Prostate gland (tissue), 2 donors: ENCODE results near the gene SUCLG1. TPM values are rescaled to one million over a fixed set of nuclear protein-coding genes. Genes with fewer than 3 reads are reported as not detected.

Experiments used
- DNase-seq: peaks from one replicate; pipeline ENCODE4 v3.0.0-alpha.2; 2019; ENCODE audit warnings: low spot score
- H3K27ac ChIP-seq, 2 donors: fragments of 200-600 bp; sonication (generic); 2 replicates each; pipeline ENCODE4 v1.5.1; 2017 to 2019
- H3K27me3 ChIP-seq: fragments of 200-600 bp; sonication (generic); replicated peaks from 2 replicates; pipeline ENCODE4 v1.5.1; 2019; ENCODE audit not compliant: insufficient read depth
- H3K36me3 ChIP-seq, 2 donors: fragments of 200-600 bp; sonication (generic); 1 replicate in 1 of 2; 2 replicates in 1 of 2; pipeline versions ENCODE4 v1.5.1 to v1.8.1; 2017 to 2019
- H3K4me1 ChIP-seq: fragments of 200-600 bp; sonication (generic); replicated peaks from 2 replicates; pipeline ENCODE4 v1.5.1; 2019
- H3K4me3 ChIP-seq, 2 donors: fragments of 200-600 bp; sonication (generic); 2 replicates each; pipeline ENCODE4 v1.5.1; 2017 to 2019
- H3K9me3 ChIP-seq: fragments of 200-600 bp; sonication (generic); 2 replicates; pipeline ENCODE4 v1.5.1; 2017
- POLR2A ChIP-seq: fragments of 450-650 bp; IDR thresholded peaks from one replicate; pipeline ENCODE4 v1.6.1; 2016; ENCODE audit warnings: antibody characterized with exemption, mild to moderate bottlenecking
- POLR2AphosphoS5 ChIP-seq: sonication (generic); formaldehyde crosslinking; IDR thresholded peaks from one replicate; pipeline ENCODE4 v1.6.1; 2017; ENCODE audit warnings: antibody characterized with exemption
- WGBS: methylation state at CpG from one replicate; pipeline ENCODE4 v1.1.5; 2018; 5-methylcytosine and 5-hydroxymethylcytosine counted together
- intact Hi-C: fragments of 100-400 bp; cut with DNase I; formaldehyde crosslinking; loops from one replicate; pipeline ENCODE4 v1.14.2; 2022
- total RNA-seq, 2 donors: library from RNA; depleted of rRNA; stranded (reverse); fragments of >200 nt; gene quantifications; one replicate each; pipeline ENCODE4 v1.1.0, GENCODE V29; 2016
- TF ChIP-seq, protein P1 (sequence below), 4 experiments: fragments of 200-600 bp in 2 of 4; fragments of 450-650 bp in 2 of 4; sonication (generic) in 2 of 4; IDR thresholded peaks; 1 replicate in 3 of 4; 2 replicates in 1 of 4; pipeline ENCODE4 v1.5.1; 2016 to 2019; ENCODE audit warnings: antibody characterized with exemption in 4 of 4, mild to moderate bottlenecking in 2 of 4, moderate library complexity in 2 of 4

The SUCLG1 gene
- total RNA-seq, 2 donors from 2014 or later, result 50.3 to 92.2 TPM

DNA sequence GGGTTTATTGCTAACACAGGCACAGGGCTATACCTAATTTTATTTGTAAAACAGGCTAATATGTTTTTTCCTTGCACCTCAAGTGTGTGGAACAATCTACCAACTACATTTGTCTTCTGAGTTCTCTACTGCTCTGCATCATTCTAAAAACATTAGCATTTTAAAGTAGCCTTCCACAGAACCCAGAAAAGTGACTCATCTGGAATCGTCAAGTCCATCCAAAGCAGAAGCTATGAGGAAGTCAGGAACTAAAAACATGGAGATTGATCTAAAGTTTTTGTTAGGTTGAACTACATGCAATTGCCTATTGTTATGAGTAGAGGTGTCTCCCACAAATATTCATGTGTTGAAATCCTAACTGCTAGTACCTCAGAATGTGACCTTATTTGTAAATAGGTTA is 70.9 kb downstream of the SUCLG1 start:
- Histone ChIP-seq H3K27ac (no peak overlapping the region), H3K9me3 (no peaks in the 10 kb centered on the region), H3K27me3 (no peaks in the 10 kb centered on the region), H3K4me3 (no peak overlapping the region), H3K36me3 (no peaks in the 10 kb centered on the region), H3K4me1 (no peaks in the 10 kb centered on the region)
- 69% methylated on average over 1 of the region's 1 CpG for WGBS
- intact Hi-C loops, result no loop called here
- no peak for DNase-seq
- TF ChIP-seq POLR2A (no peak), POLR2AphosphoS5 (no peak)
- TF ChIP-seq, protein P1, sequence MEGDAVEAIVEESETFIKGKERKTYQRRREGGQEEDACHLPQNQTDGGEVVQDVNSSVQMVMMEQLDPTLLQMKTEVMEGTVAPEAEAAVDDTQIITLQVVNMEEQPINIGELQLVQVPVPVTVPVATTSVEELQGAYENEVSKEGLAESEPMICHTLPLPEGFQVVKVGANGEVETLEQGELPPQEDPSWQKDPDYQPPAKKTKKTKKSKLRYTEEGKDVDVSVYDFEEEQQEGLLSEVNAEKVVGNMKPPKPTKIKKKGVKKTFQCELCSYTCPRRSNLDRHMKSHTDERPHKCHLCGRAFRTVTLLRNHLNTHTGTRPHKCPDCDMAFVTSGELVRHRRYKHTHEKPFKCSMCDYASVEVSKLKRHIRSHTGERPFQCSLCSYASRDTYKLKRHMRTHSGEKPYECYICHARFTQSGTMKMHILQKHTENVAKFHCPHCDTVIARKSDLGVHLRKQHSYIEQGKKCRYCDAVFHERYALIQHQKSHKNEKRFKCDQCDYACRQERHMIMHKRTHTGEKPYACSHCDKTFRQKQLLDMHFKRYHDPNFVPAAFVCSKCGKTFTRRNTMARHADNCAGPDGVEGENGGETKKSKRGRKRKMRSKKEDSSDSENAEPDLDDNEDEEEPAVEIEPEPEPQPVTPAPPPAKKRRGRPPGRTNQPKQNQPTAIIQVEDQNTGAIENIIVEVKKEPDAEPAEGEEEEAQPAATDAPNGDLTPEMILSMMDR (IDR thresholded peaks at IDR 0.05), result no peak

DNA sequence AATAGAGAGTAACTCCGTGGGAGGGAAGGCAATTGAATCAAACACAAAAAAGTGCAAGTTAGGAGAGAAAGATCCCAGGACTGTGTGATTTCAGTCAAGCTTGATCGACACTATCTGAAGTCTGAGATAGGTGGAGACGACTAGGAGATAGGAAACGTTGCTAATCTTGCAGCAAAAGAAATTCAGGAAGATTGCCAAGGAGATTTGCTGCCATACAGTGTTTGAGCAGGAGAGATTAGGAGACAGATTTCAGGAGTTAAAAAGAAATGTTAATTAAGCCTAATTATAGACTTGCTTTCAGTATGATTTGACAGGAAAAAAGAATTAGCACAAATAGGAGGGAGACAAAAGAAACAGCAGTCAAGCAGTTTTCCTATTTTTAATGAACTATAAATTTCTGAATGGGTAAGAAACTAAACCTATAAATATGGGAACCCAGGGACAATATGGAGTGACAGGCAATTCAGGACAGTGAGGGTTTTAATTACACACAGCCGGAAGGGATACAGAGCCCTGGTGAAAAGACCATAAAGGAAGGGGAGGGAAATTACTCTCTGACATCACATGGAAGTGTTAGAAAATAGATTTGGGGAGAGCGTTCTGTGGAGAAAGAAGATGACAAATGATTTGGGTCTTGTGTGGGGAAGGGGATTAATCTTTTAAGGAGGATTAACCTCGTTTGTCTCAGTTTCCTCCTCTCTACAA is 72.6 kb downstream of the SUCLG1 start:
- Histone ChIP-seq H3K4me3 (no peak overlapping the region), H3K9me3 (no peaks in the 10 kb centered on the region), H3K27me3 (no peaks in the 10 kb centered on the region), H3K27ac (no peak overlapping the region), H3K4me1 (no peaks in the 10 kb centered on the region), H3K36me3 (no peaks in the 10 kb centered on the region)
- WGBS, result 12% methylated on average over 7 of the region's 7 CpGs
- no peak for TF ChIP-seq POLR2A
- TF ChIP-seq, protein P1 (IDR thresholded peaks at IDR 0.05), result no peak
- no peak for TF ChIP-seq POLR2AphosphoS5
- intact Hi-C loops, result no loop called here
- DNase-seq, result no peak

DNA sequence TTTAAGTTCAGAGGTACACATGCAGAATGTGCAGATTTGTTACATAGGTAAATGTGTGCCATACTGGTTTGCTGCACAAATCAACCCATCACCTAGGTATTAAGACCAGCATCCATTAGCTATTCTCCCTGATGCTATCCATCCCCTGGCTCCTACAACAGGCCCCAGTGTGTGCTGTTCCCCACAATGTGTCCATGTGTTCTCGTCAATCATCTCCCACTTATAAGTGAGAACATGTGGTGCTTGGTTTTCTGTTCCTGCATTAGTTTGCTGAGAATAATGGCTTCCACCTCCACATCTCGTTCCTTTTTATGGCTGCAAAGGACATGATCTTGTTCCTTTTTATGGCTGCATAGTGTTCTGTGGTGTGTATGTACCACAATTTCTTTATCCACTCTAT is 75.8 kb downstream of the SUCLG1 start:
- Histone ChIP-seq H3K9me3 (no peaks in the 10 kb centered on the region), H3K36me3 (no peaks in the 10 kb centered on the region), H3K27ac (no peak overlapping the region), H3K4me3 (no peak overlapping the region), H3K27me3 (no peaks in the 10 kb centered on the region), H3K4me1 (no peaks in the 10 kb centered on the region)
- WGBS, result 88% methylated on average over 2 of the region's 2 CpGs
- DNase-seq, result no peak
- intact Hi-C loops, result no loop called here
- no peak for TF ChIP-seq POLR2AphosphoS5
- TF ChIP-seq, protein P1 (IDR thresholded peaks at IDR 0.05), result no peak
- TF ChIP-seq POLR2A, result no peak

GRCh38 chr2:84380875-84381274 is 78.2 kb downstream of the SUCLG1 start:
- Histone ChIP-seq H3K9me3 (no peaks in the 10 kb centered on the region), H3K4me1 (no peaks in the 10 kb centered on the region), H3K27ac (no peak overlapping the region), H3K4me3 (no peak overlapping the region), H3K36me3 (no peaks in the 10 kb centered on the region), H3K27me3 (no peaks in the 10 kb centered on the region)
- no peak for DNase-seq
- intact Hi-C loops, result no loop called here
- no peak for TF ChIP-seq POLR2A

DNA sequence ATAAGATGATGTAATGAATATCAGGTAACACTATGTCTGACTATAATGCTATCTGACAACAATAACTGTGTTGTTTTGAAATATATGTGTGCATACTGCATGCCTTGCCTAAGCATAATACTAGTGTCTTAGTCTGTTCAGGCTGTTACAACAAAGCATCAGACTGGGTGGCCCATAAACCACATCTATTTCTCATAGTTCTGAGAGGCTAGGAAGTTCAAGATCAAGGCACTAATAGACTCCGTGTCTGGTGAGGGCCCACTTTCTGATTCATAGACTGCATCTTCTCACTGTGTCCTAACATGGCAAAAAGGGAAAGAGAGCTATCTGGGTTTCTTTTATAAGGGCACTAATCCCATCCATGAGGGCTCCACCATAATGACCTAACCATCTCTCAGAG is 80.1 kb downstream of the SUCLG1 start:
- no peaks in the 10 kb centered on the region for H3K4me1 ChIP-seq
- intact Hi-C loops, result no loop called here
- no peaks in the 10 kb centered on the region for H3K27me3 ChIP-seq
- H3K4me3 ChIP-seq, result no peak overlapping the region
- WGBS, result 83% methylated on average over 1 of the region's 1 CpG
- no peaks in the 10 kb centered on the region for H3K36me3 ChIP-seq
- DNase-seq, result no peak
- H3K9me3 ChIP-seq, result no peaks in the 10 kb centered on the region
- TF ChIP-seq, protein P1 (IDR thresholded peaks at IDR 0.05), result no peak
- no peak for TF ChIP-seq POLR2AphosphoS5
- TF ChIP-seq POLR2A, result no peak
- H3K27ac ChIP-seq, result no peak overlapping the region
